Measurements from ENCODE around the gene SNAPIN. TPM values are rescaled to one million over a fixed set of nuclear protein-coding genes. Genes with fewer than 3 reads are reported as not detected.
A peak's percentile ranks its signal among the peaks of the same experiment; 100 is the strongest.

SNAPIN gene
- total and polyA plus RNA-seq, 9 donors = 31.6 to 70.2 (median 39.5) TPM

- TF ChIP-seq POLR2A (IDR thresholded peaks at IDR 0.05) (peak; percentile 89), CTCF (IDR thresholded peaks at IDR 0.05) (peak in 1 of 3 donors; percentile 44), EP300 (IDR thresholded peaks at IDR 0.05) (no peak)
- 1 to 2% (median 1%) methylated on average over 63 to 65 of the region's 65 CpGs for WGBS, 3 donors
- H3K27ac ChIP-seq = peak within 1 kb of the TSS; percentile 97 to 98
- H3K27me3 ChIP-seq = no peaks in the 10 kb centered on the region
- peak within 1 kb of the TSS; percentile 95 for H3K4me3 ChIP-seq
- H3K4me1 ChIP-seq (ENCODE audit: insufficient read depth) = peaks cover 11% of the 10 kb centered on the region
- intact Hi-C loops (cut with DNase I) = loop anchor here in 1 of 4 donors (10.0 kb wide), 1 partner anchor 119 kb away; no protein-coding TSS in a partner anchor
- no peaks in the 10 kb centered on the region for H3K36me3 ChIP-seq
- no peaks in the 10 kb centered on the region for H3K9me3 ChIP-seq
- peak; percentile 98 to 99 (median 99) for DNase-seq
Observed at GRCh38 chr1:153633754-153634665, 24.5 kb upstream of the SNAPIN start, which contains the start of gene CHTOP. Gene CHTOP (plus strand): TSS chr1:153634066. CDS start chr1:153636589, 2,523 bp downstream.

GRCh38 chr1:153635872-153636271 lies 22.6 kb upstream of the SNAPIN start:
- no peaks in the 10 kb centered on the region for H3K9me3 ChIP-seq
- 68 to 84% (median 76%) methylated on average over 7 of the region's 7 CpGs for WGBS, 3 donors
- intact Hi-C loops (cut with DNase I) = loop anchor here in 1 of 4 donors (10.0 kb wide), 1 partner anchor 121 kb away; no protein-coding TSS in a partner anchor
- H3K27ac ChIP-seq = peak overlapping the region in 1 of 2 donors; percentile 98
- H3K4me3 ChIP-seq = peak overlapping the region; percentile 95
- DNase-seq = no peak
- H3K27me3 ChIP-seq = no peaks in the 10 kb centered on the region
- TF ChIP-seq CTCF (IDR thresholded peaks at IDR 0.05) (no peak), POLR2A (IDR thresholded peaks at IDR 0.05) (no peak)
- H3K4me1 ChIP-seq (ENCODE audit: insufficient read depth) = peaks cover 11% of the 10 kb centered on the region
- no peaks in the 10 kb centered on the region for H3K36me3 ChIP-seq

- H3K4me3 ChIP-seq = no peak overlapping the region
- no peaks in the 10 kb centered on the region for H3K27me3 ChIP-seq
- DNase-seq = peak in 1 of 5 donors; percentile 1
- no peaks in the 10 kb centered on the region for H3K36me3 ChIP-seq
- no peaks in the 10 kb centered on the region for H3K9me3 ChIP-seq
- TF ChIP-seq POLR2A (IDR thresholded peaks at IDR 0.05) (no peak), EP300 (IDR thresholded peaks at IDR 0.05) (no peak), CTCF (IDR thresholded peaks at IDR 0.05) (no peak)
- 82 to 95% (median 93%) methylated on average over 9 of the region's 9 CpGs for WGBS, 3 donors
- no peak overlapping the region for H3K27ac ChIP-seq
- intact Hi-C loops (cut with DNase I) = loop anchor here in 1 of 4 donors (10.0 kb wide), 1 partner anchor 122 kb away; no protein-coding TSS in a partner anchor
- peaks cover 11% of the 10 kb centered on the region for H3K4me1 ChIP-seq (ENCODE audit: insufficient read depth)
Observed at GRCh38 chr1:153636312-153636711, 22.2 kb upstream of the SNAPIN start.

GRCh38 chr1:153638261-153638660 lies 20.2 kb upstream of the SNAPIN start:
- DNase-seq = peak in 1 of 5 donors; percentile 7
- TF ChIP-seq EP300 (IDR thresholded peaks at IDR 0.05) (no peak), POLR2A (IDR thresholded peaks at IDR 0.05) (no peak), CTCF (IDR thresholded peaks at IDR 0.05) (no peak)
- Histone ChIP-seq H3K4me1 (ENCODE audit: insufficient read depth) (peaks cover 11% of the 10 kb centered on the region), H3K9me3 (no peaks in the 10 kb centered on the region), H3K36me3 (no peaks in the 10 kb centered on the region), H3K27me3 (no peaks in the 10 kb centered on the region), H3K27ac (no peak overlapping the region), H3K4me3 (no peak overlapping the region)
- WGBS, 3 donors = 22 to 53% (median 23%) methylated on average over 6 of the region's 6 CpGs
- intact Hi-C loops (cut with DNase I) = loop anchor here in 1 of 4 donors (10.0 kb wide), 1 partner anchor 123 kb away; no protein-coding TSS in a partner anchor

Measured in ovary (tissue), 9 donors.